Urinary bladder (tissue), 4 donors: Measurements from ENCODE around the gene MTPN. TPM values are rescaled to one million over a fixed set of nuclear protein-coding genes. Genes with fewer than 3 reads are reported as not detected.

ENCODE experiments used
- DNase-seq: peaks from one replicate; pipeline ENCODE4 v3.0.0-alpha.2; 2015; ENCODE audit errors: extremely low spot score
- H3K27ac ChIP-seq: one replicate; pipeline ENCODE4 v1.5.1; 2013; ENCODE audit warnings: low read depth, mild to moderate bottlenecking, moderate library complexity
- H3K36me3 ChIP-seq: one replicate; pipeline ENCODE4 v1.6.1; 2013; ENCODE audit warnings: mild to moderate bottlenecking, moderate library complexity; ENCODE audit not compliant: insufficient read depth
- H3K4me1 ChIP-seq: one replicate; pipeline ENCODE4 v1.6.1; 2013; ENCODE audit warnings: mild to moderate bottlenecking, moderate library complexity; ENCODE audit not compliant: insufficient read depth
- H3K4me3 ChIP-seq: one replicate; pipeline ENCODE4 v1.5.1; 2013; ENCODE audit warnings: low read depth, low read length
- WGBS: extraction: QIAGEN DNeasy Blood & Tissue Kit; methylation state at CpG from one replicate; pipeline ENCODE4 v1.1.7; 2013; 5-methylcytosine and 5-hydroxymethylcytosine counted together
- polyA plus RNA-seq: library from polyadenylated mRNA; stranded (reverse); fragments of 200-250 nt; gene quantifications from one replicate; pipeline ENCODE4 v1.2.3, GENCODE V29; 2013
- total RNA-seq: library from RNA; depleted of rRNA; stranded (reverse); fragments of >200 nt; gene quantifications from one replicate; pipeline ENCODE4 v1.2.3, GENCODE V29; 2014
- donor health status: healthy with polysubstance abuse.
- donor health status: healthy.

MTPN gene
- total and polyA plus RNA-seq, 2 donors, result 118 to 148 TPM

- Histone ChIP-seq H3K36me3 (no peaks in the 10 kb centered on the region), H3K4me1 (no peaks in the 10 kb centered on the region), H3K4me3 (no peak overlapping the region), H3K27ac (no peak overlapping the region)
- no peak for DNase-seq
These were observed 39.1 kb downstream of the MTPN start for GRCh38 chr7:135938086-135938485.

GRCh38 chr7:135936497-135937217 lies 40.5 kb downstream of the MTPN start:
- H3K27ac ChIP-seq, result no peak overlapping the region
- no peaks in the 10 kb centered on the region for H3K4me1 ChIP-seq
- H3K4me3 ChIP-seq, result no peak overlapping the region
- DNase-seq, result no peak
- WGBS, result 39% methylated on average over 2 of the region's 2 CpGs
- H3K36me3 ChIP-seq, result no peaks in the 10 kb centered on the region

- 83% methylated on average over 2 of the region's 2 CpGs for WGBS
- Histone ChIP-seq H3K4me3 (no peak overlapping the region), H3K36me3 (no peaks in the 10 kb centered on the region), H3K4me1 (no peaks in the 10 kb centered on the region), H3K27ac (no peak overlapping the region)
- no peak for DNase-seq
These were observed 42.5 kb downstream of the MTPN start for GRCh38 chr7:135934651-135935050.

GRCh38 chr7:135933509-135934188 lies 43.5 kb downstream of the MTPN start:
- Histone ChIP-seq H3K4me3 (no peak overlapping the region), H3K36me3 (peaks cover 2% of the 10 kb centered on the region), H3K27ac (no peak overlapping the region), H3K4me1 (no peaks in the 10 kb centered on the region)
- no peak for DNase-seq
- WGBS, result 91% methylated on average over 2 of the region's 2 CpGs

- Histone ChIP-seq H3K4me1 (no peaks in the 10 kb centered on the region), H3K36me3 (peaks cover 3% of the 10 kb centered on the region), H3K27ac (no peak overlapping the region), H3K4me3 (no peak overlapping the region)
- WGBS, result 89% methylated on average over 5 of the region's 5 CpGs
- no peak for DNase-seq
These were observed 45.0 kb downstream of the MTPN start for GRCh38 chr7:135932131-135932530.

GRCh38 chr7:135930565-135931461 lies 46.3 kb downstream of the MTPN start:
- H3K27ac ChIP-seq, result no peak overlapping the region
- DNase-seq, result no peak
- peaks cover 3% of the 10 kb centered on the region for H3K36me3 ChIP-seq
- no peak overlapping the region for H3K4me3 ChIP-seq
- WGBS, result 55% methylated on average over 9 of the region's 9 CpGs
- no peaks in the 10 kb centered on the region for H3K4me1 ChIP-seq

- DNase-seq, result no peak
- no peak overlapping the region for H3K27ac ChIP-seq
- no peak overlapping the region for H3K4me3 ChIP-seq
- WGBS, result 58% methylated on average over 3 of the region's 3 CpGs
- H3K36me3 ChIP-seq, result peaks cover 3% of the 10 kb centered on the region
- H3K4me1 ChIP-seq, result no peaks in the 10 kb centered on the region
These were observed 47.4 kb downstream of the MTPN start for GRCh38 chr7:135929722-135930141.

- H3K4me3 ChIP-seq, result no peak overlapping the region
- H3K4me1 ChIP-seq, result no peaks in the 10 kb centered on the region
- no peak overlapping the region for H3K27ac ChIP-seq
- peaks cover 3% of the 10 kb centered on the region for H3K36me3 ChIP-seq
- DNase-seq, result no peak
- WGBS, result 48% methylated on average over 2 of the region's 2 CpGs
These were observed 47.9 kb downstream of the MTPN start for GRCh38 chr7:135929249-135929648.

- no peak for DNase-seq
- no peak overlapping the region for H3K4me3 ChIP-seq
- no peaks in the 10 kb centered on the region for H3K4me1 ChIP-seq
- peaks cover 3% of the 10 kb centered on the region for H3K36me3 ChIP-seq
- no peak overlapping the region for H3K27ac ChIP-seq
These were observed 49.0 kb downstream of the MTPN start for GRCh38 chr7:135928136-135928535.

- H3K36me3 ChIP-seq, result peaks cover 3% of the 10 kb centered on the region
- no peak overlapping the region for H3K27ac ChIP-seq
- no peaks in the 10 kb centered on the region for H3K4me1 ChIP-seq
- no peak overlapping the region for H3K4me3 ChIP-seq
- WGBS, result 70% methylated on average over 3 of the region's 3 CpGs
- DNase-seq, result no peak
These were observed 51.9 kb downstream of the MTPN start for GRCh38 chr7:135925210-135925609.

GRCh38 chr7:135924302-135924701 lies 52.9 kb downstream of the MTPN start:
- 84% methylated on average over 3 of the region's 3 CpGs for WGBS
- no peak overlapping the region for H3K27ac ChIP-seq
- H3K4me3 ChIP-seq, result no peak overlapping the region
- DNase-seq, result no peak
- H3K36me3 ChIP-seq, result peaks cover 3% of the 10 kb centered on the region
- H3K4me1 ChIP-seq, result no peaks in the 10 kb centered on the region

- WGBS, result 98% methylated on average over 3 of the region's 3 CpGs
These were observed 54.9 kb downstream of the MTPN start for GRCh38 chr7:135922263-135922662.

GRCh38 chr7:135920478-135920877 lies 56.7 kb downstream of the MTPN start:
- H3K27ac ChIP-seq, result no peak overlapping the region
- H3K4me3 ChIP-seq, result no peak overlapping the region
- no peak for DNase-seq
- H3K4me1 ChIP-seq, result no peaks in the 10 kb centered on the region
- WGBS, result 88% methylated on average over 7 of the region's 7 CpGs
- H3K36me3 ChIP-seq, result no peaks in the 10 kb centered on the region

More at GRCh38 chr7:135922263-135922662, 54.9 kb downstream of the MTPN start:
- no peak overlapping the region for H3K4me3 ChIP-seq
- no peak overlapping the region for H3K27ac ChIP-seq
- H3K4me1 ChIP-seq, result no peaks in the 10 kb centered on the region
- no peaks in the 10 kb centered on the region for H3K36me3 ChIP-seq
- DNase-seq, result no peak
